HG03064 (cell line): ENCODE data around the gene DTWD2.

Experiments
- ATAC-seq: cut with Tn5 transposase; IDR thresholded peaks from one replicate; pipeline ENCODE4 v1.9.1; 2021; ENCODE audit warnings: low read depth; ENCODE audit not compliant: unreplicated experiment

Gene DTWD2

GRCh38 chr5:118987988-118988865 lies at the start of gene DTWD2:
DTWD2 (minus strand) TSS chr5:118988547; CDS start chr5:118988511, 36 bp downstream.
- peak; percentile 96 for ATAC-seq

GRCh38 chr5:119037496-119038215 lies 49.3 kb upstream of the DTWD2 start:
- ATAC-seq = no peak

GRCh38 chr5:119036101-119036762 lies 47.9 kb upstream of the DTWD2 start:
- ATAC-seq = no peak

- no peak for ATAC-seq
Measured at GRCh38 chr5:119033135-119033534, 44.8 kb upstream of the DTWD2 start.

DNA sequence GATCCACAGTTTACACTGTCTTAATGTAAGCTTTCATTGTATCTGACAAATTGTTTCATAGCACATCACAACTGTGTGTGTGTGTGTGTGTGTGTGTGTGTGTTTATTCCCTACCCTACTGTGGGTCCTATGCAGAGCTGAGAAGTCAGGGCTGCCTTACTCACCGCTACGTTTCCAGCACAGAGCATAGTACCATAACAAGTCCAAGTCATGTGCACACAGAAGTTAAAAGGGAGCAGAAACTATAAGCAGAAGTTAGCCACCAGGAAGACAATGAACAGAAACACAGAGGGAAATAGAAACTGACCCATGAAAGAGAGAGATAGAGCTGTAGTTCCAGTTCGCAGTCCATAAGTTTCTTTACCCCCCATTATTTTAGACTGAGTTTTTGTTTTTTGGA lies 44.3 kb upstream of the DTWD2 start:
- ATAC-seq = peak; percentile 37

DNA sequence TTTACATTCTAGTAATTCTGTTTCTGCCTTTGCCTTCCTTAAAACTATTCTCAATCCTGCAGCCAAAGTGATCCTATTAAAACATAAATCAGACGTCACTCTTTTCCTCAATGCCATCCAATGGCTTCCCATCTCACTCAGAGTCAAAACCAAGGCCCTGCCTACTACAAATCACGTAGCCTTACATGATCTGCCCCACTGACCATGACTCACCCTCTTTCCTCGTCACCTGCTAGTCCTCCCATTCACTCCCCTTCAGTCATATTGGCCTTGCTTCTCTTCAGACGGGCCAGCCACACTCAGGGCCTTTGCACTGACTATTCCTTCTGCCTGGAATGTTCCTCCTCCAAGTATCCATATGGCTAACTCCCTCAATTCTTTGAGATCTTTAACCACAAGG lies 43.6 kb upstream of the DTWD2 start:
- ATAC-seq = peak; percentile 50

DNA sequence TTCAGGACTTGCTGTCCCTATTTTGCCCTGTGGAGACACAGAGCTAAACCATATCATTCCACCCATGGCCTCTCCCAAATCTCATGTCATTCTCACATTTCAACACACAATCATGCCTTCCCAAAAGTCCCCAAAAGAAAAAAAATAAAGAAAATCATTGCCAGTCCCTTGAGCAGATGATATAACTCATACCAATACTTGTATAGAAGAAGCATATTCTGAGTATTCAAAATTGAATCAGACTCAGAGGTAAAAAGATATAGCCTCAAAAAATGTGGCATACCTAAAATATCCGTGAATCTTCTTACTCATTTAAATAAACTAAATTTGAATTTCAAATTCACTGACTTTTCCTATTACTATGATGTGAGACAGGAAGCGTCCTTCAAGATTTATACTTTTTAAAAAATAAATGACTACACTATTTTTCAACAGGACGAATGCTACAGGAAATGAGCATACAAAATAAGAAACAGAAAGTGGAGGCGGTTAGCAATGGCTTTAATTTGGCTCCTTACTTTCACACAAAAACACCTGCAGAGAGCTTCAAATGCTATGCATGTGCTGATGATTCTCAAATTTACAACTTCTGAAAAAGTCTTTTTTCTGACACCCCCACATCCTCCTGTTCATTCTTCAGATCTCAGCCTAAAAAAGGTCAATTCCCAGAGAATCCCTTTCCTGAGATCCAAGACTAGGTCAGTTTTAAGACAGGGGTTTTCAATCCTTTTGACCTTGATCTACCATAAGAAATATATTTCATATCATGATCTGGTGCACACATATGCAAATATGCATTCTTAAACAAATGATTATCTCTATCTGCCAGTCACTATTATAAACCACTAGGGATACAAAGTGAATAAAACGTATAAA lies 42.9 kb upstream of the DTWD2 start:
- peak; percentile 77 for ATAC-seq

DNA sequence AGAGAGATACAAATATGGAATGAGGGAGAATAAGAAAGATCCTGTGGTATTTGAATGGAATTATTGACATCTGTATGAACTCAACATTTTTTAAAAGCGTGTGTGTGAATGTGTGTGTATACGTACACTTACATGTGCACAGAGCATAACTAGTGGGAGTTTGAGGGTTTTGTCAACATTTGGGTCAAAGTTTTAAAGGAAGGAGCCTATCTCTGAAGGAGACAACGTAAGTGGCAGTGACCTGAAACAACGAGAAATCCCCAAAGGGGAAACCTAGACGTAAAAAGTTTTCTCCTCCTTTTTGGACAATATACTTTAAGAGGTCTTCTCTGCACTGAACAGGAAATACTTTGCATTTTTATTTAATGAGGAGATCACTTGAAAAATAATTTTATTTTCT lies 40.2 kb upstream of the DTWD2 start:
- ATAC-seq = no peak

GRCh38 chr5:119022773-119023172 lies 34.4 kb upstream of the DTWD2 start:
- ATAC-seq = no peak

GRCh38 chr5:119022017-119022745 lies 33.8 kb upstream of the DTWD2 start:
- ATAC-seq = peak; percentile 72

GRCh38 chr5:119021149-119021732 lies 32.9 kb upstream of the DTWD2 start:
- ATAC-seq = no peak

DNA sequence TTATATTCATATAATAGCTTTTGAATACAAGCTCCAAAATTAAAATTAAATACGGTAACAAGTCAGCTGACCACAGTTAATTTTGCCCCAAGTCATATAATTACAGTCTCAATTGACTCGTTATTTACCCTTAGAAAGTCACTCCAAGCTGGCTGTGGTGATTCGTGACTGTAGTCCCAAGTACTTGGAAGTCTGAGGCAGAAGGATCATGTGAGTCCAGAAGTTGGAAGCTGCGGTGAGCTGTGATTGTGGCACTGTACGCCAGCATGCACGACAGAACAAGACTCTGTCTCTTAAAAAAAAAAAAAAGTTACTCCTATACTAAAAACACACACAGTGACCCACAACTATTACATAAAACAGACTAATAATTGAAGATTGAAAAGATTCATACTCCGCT lies 31.6 kb upstream of the DTWD2 start:
- no peak for ATAC-seq

DNA sequence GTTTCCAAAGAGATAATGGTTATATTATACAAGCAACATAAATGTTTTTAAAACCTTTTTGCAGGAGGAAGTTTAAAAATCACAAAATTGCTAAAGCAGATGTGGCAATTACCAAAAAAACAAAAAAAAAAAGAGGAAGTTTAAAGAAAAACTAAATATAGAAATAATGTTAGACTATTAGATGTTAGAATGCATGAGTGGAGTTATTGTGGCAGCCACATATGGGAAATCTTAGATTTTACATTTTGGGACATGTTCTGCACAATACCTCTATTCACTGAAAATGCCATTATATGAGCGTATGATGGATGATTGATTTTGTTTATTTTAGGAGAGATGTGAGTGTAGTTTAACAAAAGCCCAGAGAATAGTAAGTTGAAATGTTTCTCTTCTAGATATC lies 31.2 kb upstream of the DTWD2 start:
- ATAC-seq = no peak

DNA sequence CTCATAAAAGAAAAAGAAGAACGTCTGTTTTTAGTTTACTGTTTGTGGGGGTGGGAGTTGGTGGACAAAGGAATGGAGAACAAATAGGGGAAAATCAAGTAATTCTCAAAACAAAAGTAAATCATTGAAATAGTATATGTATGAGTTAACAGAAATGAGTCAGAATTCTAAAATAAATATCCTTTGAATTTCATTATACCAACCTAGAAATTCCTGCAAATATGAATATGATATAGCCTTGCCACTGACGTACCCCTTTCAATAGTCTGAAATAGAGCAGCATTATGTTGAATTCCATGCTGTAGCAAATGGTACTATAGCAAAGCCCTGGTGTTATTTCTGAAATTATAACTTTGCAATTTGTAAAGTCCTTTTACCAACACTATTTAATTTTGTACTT lies 29.6 kb upstream of the DTWD2 start:
- ATAC-seq = no peak

DNA sequence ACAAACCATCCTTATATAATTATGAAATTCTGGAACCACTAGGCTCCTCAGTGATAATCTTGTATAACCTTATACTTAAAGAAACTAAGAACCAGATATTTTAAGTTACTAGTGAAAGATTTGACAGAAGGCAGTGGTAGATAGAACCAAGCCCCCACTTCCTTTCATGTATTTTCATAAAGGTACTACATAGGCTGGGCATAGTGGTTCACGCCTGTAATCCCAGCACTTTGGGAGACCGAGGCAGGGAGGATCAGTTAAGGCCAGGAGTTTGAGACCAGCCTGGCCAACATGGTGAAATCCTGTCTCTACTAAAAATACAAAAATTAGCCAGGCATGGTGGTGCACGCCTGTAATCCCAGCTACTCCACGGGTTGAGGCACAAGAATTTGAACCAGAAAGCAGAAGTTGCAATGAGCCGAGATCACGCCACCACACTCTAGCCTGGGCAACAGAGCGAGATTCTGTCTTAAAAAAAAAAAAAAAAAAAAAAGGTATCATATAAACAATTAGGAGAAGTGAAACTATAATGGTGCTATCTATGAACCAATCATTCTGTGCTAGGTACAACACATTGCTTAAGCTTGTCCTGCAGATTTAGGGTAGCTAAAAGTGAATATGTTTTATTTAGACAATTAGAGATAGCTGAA lies 27.9 kb upstream of the DTWD2 start:
- ATAC-seq = peak; percentile 59

DNA sequence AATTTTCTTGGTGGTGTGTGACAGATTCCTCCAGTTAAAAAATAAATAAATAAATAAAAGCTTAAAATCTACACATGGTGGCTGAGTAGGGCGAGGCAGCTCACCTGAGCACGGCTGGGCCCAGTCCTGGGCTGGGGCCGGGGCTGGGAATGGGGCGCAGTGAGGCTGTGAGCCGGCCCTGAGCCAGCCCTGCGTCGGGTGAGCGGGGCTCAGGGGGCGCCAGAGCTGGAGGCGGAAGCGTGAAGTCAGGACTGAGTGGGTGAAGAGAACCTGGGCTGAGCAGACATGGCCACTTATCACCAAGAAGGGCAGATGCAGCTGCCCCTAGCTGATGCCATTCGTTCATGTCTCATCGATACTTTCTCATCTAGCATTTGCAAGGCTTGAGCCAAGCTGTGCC lies 22.8 kb upstream of the DTWD2 start:
- ATAC-seq = no peak

GRCh38 chr5:119010206-119010605 lies 21.9 kb upstream of the DTWD2 start:
- no peak for ATAC-seq

DNA sequence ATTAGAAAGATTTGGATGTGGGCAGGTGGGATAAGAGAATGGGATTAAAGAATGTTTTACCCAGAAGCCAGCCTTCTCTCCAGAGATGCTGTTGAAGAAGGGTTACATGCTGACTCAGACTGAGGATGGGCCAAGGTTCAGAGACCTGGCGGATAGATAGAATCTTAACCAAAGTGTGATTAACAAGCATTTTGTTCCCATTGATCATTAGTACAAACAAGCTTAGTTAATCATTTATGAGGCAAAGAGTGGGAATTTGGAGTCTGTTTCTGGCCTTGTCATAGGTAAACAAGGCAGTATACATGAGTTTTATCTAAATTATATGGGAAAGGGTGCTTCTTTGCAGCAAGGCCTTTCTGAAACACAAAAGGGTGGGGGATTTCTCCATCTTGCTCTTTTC lies 20.8 kb upstream of the DTWD2 start:
- no peak for ATAC-seq

- ATAC-seq = no peak
Measured at GRCh38 chr5:118999696-119000095, 11.3 kb upstream of the DTWD2 start.
